MCF 10A (cell line): Measurements from ENCODE around the gene HOXD12. TPM values are rescaled to one million over a fixed set of nuclear protein-coding genes. Genes with fewer than 3 reads are reported as not detected.

Experiments
- BruUV-seq: library from RNA; stranded (reverse); fragments of 400-500 nt; replicated peaks from 2 replicates; lab custom pipeline; 2021; lab: Mats Ljungman, UMichigan
- CTCF ChIA-PET: fragments of 300-600 bp; sonication (Branson Sonifier 250); formaldehyde crosslinking; extraction: SDS; loops from one replicate; lab custom pipeline; 2021; ENCODE audit warnings: antibody characterized with exemption, inconsistent platforms; lab: Yijun Ruan, JAX
- POLR2A ChIA-PET: fragments of 300-600, 350-650 bp; sonication (Branson Sonifier 250); formaldehyde crosslinking; extraction: SDS; loops from one replicate; lab custom pipeline; 2020; ENCODE audit warnings: antibody characterized with exemption, inconsistent platforms; lab: Yijun Ruan, JAX
- DNase-seq: peaks from one replicate; pipeline ENCODE4 v3.0.0-alpha.2; 2018; ENCODE audit not compliant: unreplicated experiment
- H3K27ac Mint-ChIP-seq: one replicate; pipeline ENCODE4 v1.8.0; 2022; ENCODE audit warnings: mild to moderate bottlenecking, low read depth, mixed read lengths; ENCODE audit not compliant: unreplicated experiment
- H3K27me3 Mint-ChIP-seq: one replicate; pipeline ENCODE4 v1.8.0; 2022; ENCODE audit warnings: mixed read lengths; ENCODE audit not compliant: insufficient read depth, unreplicated experiment
- H3K36me3 Mint-ChIP-seq: one replicate; pipeline ENCODE4 v1.8.0; 2022; ENCODE audit warnings: mild to moderate bottlenecking, moderate library complexity, mixed read lengths; ENCODE audit not compliant: insufficient read depth, unreplicated experiment
- H3K4me1 Mint-ChIP-seq: one replicate; pipeline ENCODE4 v1.8.0; 2022; ENCODE audit warnings: mixed read lengths; ENCODE audit not compliant: insufficient read depth, unreplicated experiment
- H3K4me3 Mint-ChIP-seq: one replicate; pipeline ENCODE4 v1.8.0; 2022; ENCODE audit warnings: mild to moderate bottlenecking, moderate library complexity, mixed read lengths; ENCODE audit not compliant: unreplicated experiment
- H3K9me3 Mint-ChIP-seq: one replicate; pipeline ENCODE4 v1.8.0; 2022; ENCODE audit warnings: mixed read lengths; ENCODE audit not compliant: unreplicated experiment
- CTCF ChIP-seq: fragments of 200-600 bp; IDR thresholded peaks from one replicate; pipeline ENCODE4 v1.8.0; 2022; ENCODE audit warnings: antibody characterized with exemption, mild to moderate bottlenecking; ENCODE audit not compliant: unreplicated experiment
- intact Hi-C: fragments of 100-400 bp; cut with micrococcal nuclease; formaldehyde crosslinking; loops from 2 replicates; pipeline ENCODE4 v1.14.1; 2022
- microRNA-seq: library from miRNA; unstranded; fragments of <30 nt; microRNA quantifications from one replicate; pipeline ENCODE4 v1.2.0, GENCODE V29; 2022
- total RNA-seq: library from RNA; stranded (reverse); gene quantifications from 2 replicates; pipeline ENCODE4 v1.2.3, GENCODE V29; 2022

Gene HOXD12
- total RNA-seq, 1 experiment from 2014 or later: not detected

- CTCF ChIA-PET: interaction anchor here (0.6 to 1.7 kb wide), 4 partner anchors 486 to 998 kb away, joined by 4 to 10 read pairs (median 6); no protein-coding TSS in a partner anchor
Measured at GRCh38 chr2:176151442-176152287, 52.1 kb downstream of the HOXD12 start, which contains the start of gene HOXD4. Gene HOXD4, plus strand, starts transcription at chr2:176151550. Its CDS starts 84 bp downstream, at chr2:176151634.

More at GRCh38 chr2:176151442-176152287, 52.1 kb downstream of the HOXD12 start, which contains the start of gene HOXD4:
- H3K4me1 Mint-ChIP-seq: no peaks in the 10 kb centered on the region
- H3K27me3 Mint-ChIP-seq: no peaks in the 10 kb centered on the region
- peaks cover 5% of the 10 kb centered on the region for H3K36me3 Mint-ChIP-seq
- no peaks in the 10 kb centered on the region for H3K9me3 Mint-ChIP-seq
- no peak within 1 kb of the TSS for H3K4me3 Mint-ChIP-seq
- POLR2A ChIA-PET: no interaction called here
- no TSS peak for BruUV-seq
- H3K27ac Mint-ChIP-seq: no peak within 1 kb of the TSS
- intact Hi-C loops: no loop called here
- DNase-seq: no peak
- TF ChIP-seq CTCF: no peak

Small RNA genes lying within 50 kb of the gene (microRNA-seq; reads per million reads assigned to microRNA genes)
- gene MIR10B: 68.7 reads per million, percentile 69 among the genes with 10 or more reads in this experiment

Other genes starting within 250 kb of the HOXD12 start
- 21.8 and 23.3 TPM in 2 replicates for gene LNPK, start 97.5 kb upstream of the HOXD12 start, total RNA-seq
- gene EVX2, start 15.8 kb upstream of the HOXD12 start, total RNA-seq: not detected in 2 replicates
- not detected in 2 replicates for gene HOXD13, start 7.1 kb upstream of the HOXD12 start, total RNA-seq
- gene HOXD11, start 7.5 kb downstream of the HOXD12 start, total RNA-seq: not detected in 2 replicates
- not detected in 2 replicates for gene HOXD10, start 17.0 kb downstream of the HOXD12 start, total RNA-seq
- gene HOXD9, start 22.9 kb downstream of the HOXD12 start, total RNA-seq: not detected in 2 replicates
- not detected in 2 replicates for gene HOXD8, start 29.9 kb downstream of the HOXD12 start, total RNA-seq
- gene HOXD4, start 51.8 kb downstream of the HOXD12 start, total RNA-seq: not detected in 2 replicates
- gene HOXD3, start 57.5 kb downstream of the HOXD12 start, total RNA-seq: not detected in 2 replicates
- gene HOXD1, start 88.9 kb downstream of the HOXD12 start, total RNA-seq: not detected in 2 replicates
- 38.0 and 40.9 TPM in 2 replicates for gene MTX2, start 169.6 kb downstream of the HOXD12 start, total RNA-seq